OCI-LY1 (cell line): ENCODE measurements around the gene KRT73.

Source experiments
- CTCF ChIP-seq: fragments of 200-600 bp; sonication (generic), shearing (Covaris generic); IDR thresholded peaks from 2 replicates; pipeline ENCODE4 v1.5.1; 2017; ENCODE audit warnings: mild to moderate bottlenecking, antibody characterized with exemption, low read length, moderate library complexity, mixed read lengths
- EZH2 ChIP-seq: fragments of 200-600 bp; sonication (generic), shearing (Covaris generic); IDR thresholded peaks from 2 replicates; pipeline ENCODE4 v1.8.0; 2017; ENCODE audit warnings: borderline replicate concordance, mixed run types, mild to moderate bottlenecking, antibody characterized with exemption, low read length, moderate library complexity, mixed read lengths

- no peak for TF ChIP-seq CTCF
- no peak for TF ChIP-seq EZH2
These were observed 45.1 kb upstream of the KRT73 start for GRCh38 chr12:52663420-52663819.
